NCI-H187 (cell line): ENCODE measurements around the gene SORCS2.

Source experiments
- DNase-seq, 2 experiments: peaks; one replicate each; lab custom pipeline; 2025; lab: John Stamatoyannopoulos, UW

SORCS2 gene

GRCh38 chr4:7356667-7357310 lies 164.5 kb downstream of the SORCS2 start:
- no peak for DNase-seq

DNA sequence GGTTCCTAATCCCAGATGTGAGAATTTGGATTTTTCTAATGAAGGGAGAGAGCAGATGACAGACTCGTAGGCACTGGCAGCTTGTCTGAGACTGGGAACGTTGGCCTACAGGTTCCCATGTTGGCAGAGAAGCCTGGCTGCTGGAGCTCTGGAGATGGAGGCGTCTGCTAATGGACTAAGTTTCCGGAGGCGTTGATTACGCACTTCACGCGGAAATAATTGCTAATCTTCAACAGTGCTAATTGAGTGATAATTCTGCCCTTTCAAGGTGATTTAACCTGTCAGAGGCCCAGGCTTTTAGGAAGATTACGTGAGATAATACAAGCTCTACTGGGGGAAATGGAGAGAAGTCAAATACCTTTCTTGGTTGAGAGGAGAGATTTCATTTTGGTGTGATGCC lies 165.0 kb downstream of the SORCS2 start:
- no peak for DNase-seq

GRCh38 chr4:7358100-7358735 lies 165.9 kb downstream of the SORCS2 start:
- no peak for DNase-seq

DNA sequence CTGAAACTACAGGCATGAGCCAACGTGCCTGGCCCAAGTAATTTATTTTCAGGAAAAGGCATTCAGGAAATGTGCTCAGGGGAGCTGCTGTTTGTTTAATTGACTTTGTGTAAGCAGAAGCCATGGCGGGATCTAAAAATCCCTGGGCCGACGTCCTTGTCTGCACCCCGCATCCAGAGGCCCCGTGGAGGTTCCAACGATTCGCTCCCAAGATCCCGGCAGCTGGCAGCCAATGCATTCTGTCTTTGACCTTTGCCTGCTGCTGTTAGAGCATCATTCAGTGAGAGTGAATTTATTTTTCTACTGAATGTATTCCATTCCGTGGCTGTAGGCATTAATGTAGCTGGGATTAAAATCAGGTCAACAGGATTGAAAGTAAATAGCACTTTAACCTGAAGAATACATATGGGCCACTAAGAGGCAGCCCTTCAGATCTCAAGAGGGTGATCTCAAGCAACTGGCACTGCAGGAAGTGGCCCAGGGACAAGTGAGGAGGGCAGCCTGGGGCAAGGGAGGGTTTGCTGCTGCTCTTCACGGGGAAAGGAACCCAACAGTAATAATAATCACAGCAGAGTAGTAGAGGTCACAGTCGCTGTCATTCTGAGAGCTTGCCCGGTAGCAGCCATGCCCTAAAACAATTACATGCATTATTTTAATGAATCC lies 167.2 kb downstream of the SORCS2 start:
- DNase-seq = peak; percentile 84 to 90

GRCh38 chr4:7360806-7361205 lies 168.5 kb downstream of the SORCS2 start:
- DNase-seq = no peak

- DNase-seq = no peak
Measured at GRCh38 chr4:7361280-7361895, 169.1 kb downstream of the SORCS2 start.

DNA sequence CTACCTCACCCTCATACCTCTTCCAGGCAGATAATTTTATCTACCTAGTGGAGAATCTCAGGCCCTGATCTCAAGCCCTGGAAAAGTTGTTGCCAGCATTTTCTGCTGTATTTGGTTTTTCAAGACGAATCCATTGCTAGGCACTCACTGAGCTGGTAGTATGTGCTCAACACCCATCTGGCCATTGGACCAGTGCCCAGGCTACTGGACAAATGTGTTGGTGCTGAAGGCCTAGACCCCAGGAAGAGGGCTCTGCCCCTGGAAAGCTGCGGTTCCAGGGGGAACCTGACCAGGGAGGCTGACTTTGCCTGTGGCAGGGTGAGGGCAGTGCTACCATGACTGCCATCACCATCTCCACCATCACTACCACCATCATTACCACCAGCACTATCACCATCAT lies 170.0 kb downstream of the SORCS2 start:
- DNase-seq = no peak

GRCh38 chr4:7362862-7363430 lies 170.6 kb downstream of the SORCS2 start:
- DNase-seq = no peak

DNA sequence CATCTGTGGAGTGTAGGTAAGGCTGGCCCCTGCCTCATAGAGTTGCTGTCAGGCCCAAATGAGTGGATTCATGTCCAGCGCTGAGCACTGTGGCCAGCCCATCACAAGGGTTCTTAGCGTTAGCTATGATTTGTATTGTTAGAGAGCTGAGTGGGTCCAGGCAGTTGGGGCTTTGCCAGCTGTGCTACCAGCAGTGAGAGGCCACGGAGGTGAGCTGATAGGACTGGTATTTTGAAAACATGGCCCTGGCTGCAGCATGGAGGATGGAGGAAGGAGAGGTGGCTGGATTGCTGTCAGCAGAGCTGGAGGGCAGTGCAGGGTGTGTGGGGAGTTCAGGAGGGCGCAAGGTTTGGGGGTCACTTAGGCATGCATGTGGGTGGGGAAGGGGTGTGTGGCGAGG lies 172.6 kb downstream of the SORCS2 start:
- peak in 1 of 2 experiments; percentile 64 for DNase-seq

GRCh38 chr4:7365462-7366179 lies 173.3 kb downstream of the SORCS2 start:
- peak; percentile 92 to 93 for DNase-seq

- no peak for DNase-seq
Measured at GRCh38 chr4:7366180-7366945, 174.0 kb downstream of the SORCS2 start.

- DNase-seq = no peak
Measured at GRCh38 chr4:7366954-7367353, 174.6 kb downstream of the SORCS2 start.

GRCh38 chr4:7367406-7367805 lies 175.1 kb downstream of the SORCS2 start:
- no peak for DNase-seq

GRCh38 chr4:7367864-7368277 lies 175.5 kb downstream of the SORCS2 start:
- DNase-seq = no peak

GRCh38 chr4:7368296-7368695 lies 176.0 kb downstream of the SORCS2 start:
- DNase-seq = no peak

- DNase-seq = no peak
Measured at GRCh38 chr4:7369511-7369910, 177.2 kb downstream of the SORCS2 start.

GRCh38 chr4:7370038-7370437 lies 177.7 kb downstream of the SORCS2 start:
- no peak for DNase-seq

- peak in 1 of 2 experiments; percentile 36 for DNase-seq
Measured at GRCh38 chr4:7371210-7371941, 179.0 kb downstream of the SORCS2 start.

GRCh38 chr4:7372673-7373072 lies 180.3 kb downstream of the SORCS2 start:
- DNase-seq = no peak

DNA sequence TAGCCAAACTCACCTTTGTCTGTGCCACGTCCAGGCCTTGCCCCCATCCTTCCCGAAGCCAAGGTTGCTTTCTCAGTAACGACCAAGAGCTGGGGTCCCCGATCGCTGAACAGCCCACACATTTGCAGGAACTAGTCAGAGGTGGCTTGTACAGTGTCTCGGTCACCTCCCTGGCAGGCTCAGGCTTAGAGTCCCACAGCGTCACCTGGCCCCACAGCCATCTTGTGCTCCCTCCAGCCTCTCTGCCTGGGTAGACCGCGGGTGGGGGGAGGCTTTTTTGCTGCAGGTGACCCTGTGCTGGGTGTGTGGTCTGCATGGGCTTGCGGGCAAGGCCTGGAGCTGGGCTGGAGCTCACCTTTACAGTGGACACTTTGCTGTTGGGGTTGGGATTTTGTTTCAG lies 182.2 kb downstream of the SORCS2 start:
- no peak for DNase-seq
